Pancreas (tissue), 10 donors: ENCODE measurements around the gene METTL27. TPM values are rescaled to one million over a fixed set of nuclear protein-coding genes. Genes with fewer than 3 reads are reported as not detected.

ENCODE experiments used
- ATAC-seq, 4 donors: fragments of 200-7000 bp; cut with Tn5 transposase; one replicate each; pipeline versions ENCODE4 v1.8.0 to v1.9.1; 2020; ENCODE audit warnings: mild to moderate bottlenecking in 4 of 4, moderate library complexity in 4 of 4
- DNase-seq, 6 donors: peaks; one replicate each; pipeline ENCODE4 v3.0.0-alpha.2; 2020
- FAIRE-seq: peaks from 2 replicates; lab custom pipeline; 2012; peaks lifted over from hg19 to GRCh38; lab: Jason Lieb, UNC
- H3K27ac ChIP-seq, 4 donors: fragments of 200-600 bp; sonication (generic); 1 replicate in 3 of 4; 2 replicates in 1 of 4; pipeline versions ENCODE4 v1.5.0 to v1.8.0; 2020
- H3K27me3 ChIP-seq, 4 donors: fragments of 200-600 bp; one replicate each; pipeline ENCODE4 v1.8.0; 2021
- H3K36me3 ChIP-seq, 3 donors: fragments of 200-600 bp; sonication (generic) in 1 of 3; one replicate each; pipeline versions ENCODE4 v1.5.0 to v1.8.0; 2020 to 2021
- H3K4me1 ChIP-seq, 3 donors: fragments of 200-600 bp; one replicate each; pipeline ENCODE4 v1.8.0; 2021
- H3K4me3 ChIP-seq, 4 donors: fragments of 200-600 bp; sonication (generic) in 2 of 4; one replicate each; pipeline versions ENCODE4 v1.5.0 to v1.8.0; 2020 to 2021
- H3K9me3 ChIP-seq, 4 donors: fragments of 200-600 bp; one replicate each; pipeline ENCODE4 v1.8.0; 2021
- WGBS, 2 donors: extraction: QIAGEN DNeasy Blood & Tissue Kit; methylation state at CpG; one replicate each; pipeline ENCODE4 v1.1.7; 2013; 5-methylcytosine and 5-hydroxymethylcytosine counted together
- intact Hi-C, 3 donors: fragments of 100-400 bp; cut with DNase I; formaldehyde crosslinking; loops; one replicate each; pipeline versions ENCODE4 v1.11.1 to v1.14.2; 2022
- polyA plus RNA-seq, 2 donors: library from polyadenylated mRNA; stranded (reverse); fragments of 200-250 nt; gene quantifications; one replicate each; pipeline ENCODE4 v1.2.3, GENCODE V29; 2013
- total RNA-seq, 6 donors: library from RNA; stranded (reverse); fragmentation: NEBNext Ultra II Directional in 4 of 6; extraction: Animal tissue kit (Norgen Biotek cat#: 25700) in 4 of 6; gene quantifications; one replicate each; pipeline versions ENCODE4 v1.2.1 to v1.2.4, GENCODE V29; 2021 to 2023
- TF ChIP-seq, protein P1 (sequence below), 4 donors: fragments of 200-600 bp; sonication (generic) in 3 of 4; IDR thresholded peaks; one replicate each; pipeline versions ENCODE4 v1.5.0 to v1.8.0; 2021; ENCODE audit warnings: antibody characterized with exemption in 4 of 4
- donor health status: healthy with polysubstance abuse.
- donor health status: DM: no; HTN: no; CAD: no; lungs with moderate emphysema.
- donor health status: DM: no; HTN: no; CAD: no.
- donor health status: control.
- donor health status: control.
- donor health status: Bipolar disorder and iron deficiency.
- donor health status: DM: yes; HTN: yes; CAD: no.
- donor health status: DM: no; HTN: no; CAD: no.
- donor health status: DM: no; HTN: no; CAD: no.
- donor health status: DM: yes; HTN: yes; CAD: no.

The METTL27 gene
- total and polyA plus RNA-seq, 8 donors, result 3.0 to 11.2 (median 5.5) TPM

DNA sequence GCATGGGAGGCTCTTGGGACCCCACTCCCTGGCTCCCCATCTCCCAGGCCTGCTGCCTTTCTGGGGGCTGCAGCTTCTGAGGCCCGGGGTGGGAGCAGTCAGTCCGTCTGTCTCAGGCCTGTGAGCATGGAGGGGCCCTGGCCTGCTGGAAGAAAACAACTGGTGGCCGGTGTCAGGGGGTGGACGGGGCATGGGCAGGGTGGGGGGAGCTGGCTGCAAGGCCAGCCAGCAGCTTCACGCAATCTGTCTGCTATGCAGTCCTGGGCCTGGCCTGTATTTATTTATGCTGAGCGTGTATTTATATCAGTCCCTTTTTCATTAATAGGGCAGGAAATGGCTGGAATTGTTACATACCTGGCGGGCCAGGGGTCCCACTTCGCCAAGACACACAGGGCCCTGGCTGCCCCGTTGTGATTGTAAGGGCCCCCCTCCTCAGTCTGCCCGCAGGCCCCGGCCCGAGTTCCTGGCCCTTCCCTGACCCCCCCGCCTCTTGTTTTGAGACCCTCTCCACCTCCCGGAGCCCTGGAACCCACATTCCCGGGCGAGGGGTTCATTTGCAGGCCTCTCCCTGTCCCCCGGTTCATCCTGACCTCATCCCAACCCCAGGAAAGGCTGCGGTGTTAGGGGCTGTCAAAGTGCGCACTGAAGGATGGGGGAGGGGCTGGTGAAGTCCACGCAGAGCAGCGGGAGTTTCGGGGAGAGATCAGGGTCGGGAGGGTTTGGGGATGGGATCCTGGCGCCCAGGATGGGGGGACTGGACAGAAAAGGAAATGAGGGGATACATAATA is 26.9 kb upstream of the METTL27 start:
- intact Hi-C loops, result loop anchor here in 2 of 3 donors (5.0 to 10.0 kb wide), 3 partner anchors 158 to 526 kb away; partner anchors contain the start of gene ELN (in 1 of the 2)
- Histone ChIP-seq H3K9me3 (no peaks in the 10 kb centered on the region), H3K27ac (no peak overlapping the region), H3K27me3 (no peaks in the 10 kb centered on the region), H3K4me1 (no peaks in the 10 kb centered on the region), H3K4me3 (no peak overlapping the region), H3K36me3 (no peaks in the 10 kb centered on the region)
- whole genome bisulfite sequencing, 2 donors, result 73 to 77% methylated on average over 23 of the region's 24 CpGs
- TF ChIP-seq, protein P1, sequence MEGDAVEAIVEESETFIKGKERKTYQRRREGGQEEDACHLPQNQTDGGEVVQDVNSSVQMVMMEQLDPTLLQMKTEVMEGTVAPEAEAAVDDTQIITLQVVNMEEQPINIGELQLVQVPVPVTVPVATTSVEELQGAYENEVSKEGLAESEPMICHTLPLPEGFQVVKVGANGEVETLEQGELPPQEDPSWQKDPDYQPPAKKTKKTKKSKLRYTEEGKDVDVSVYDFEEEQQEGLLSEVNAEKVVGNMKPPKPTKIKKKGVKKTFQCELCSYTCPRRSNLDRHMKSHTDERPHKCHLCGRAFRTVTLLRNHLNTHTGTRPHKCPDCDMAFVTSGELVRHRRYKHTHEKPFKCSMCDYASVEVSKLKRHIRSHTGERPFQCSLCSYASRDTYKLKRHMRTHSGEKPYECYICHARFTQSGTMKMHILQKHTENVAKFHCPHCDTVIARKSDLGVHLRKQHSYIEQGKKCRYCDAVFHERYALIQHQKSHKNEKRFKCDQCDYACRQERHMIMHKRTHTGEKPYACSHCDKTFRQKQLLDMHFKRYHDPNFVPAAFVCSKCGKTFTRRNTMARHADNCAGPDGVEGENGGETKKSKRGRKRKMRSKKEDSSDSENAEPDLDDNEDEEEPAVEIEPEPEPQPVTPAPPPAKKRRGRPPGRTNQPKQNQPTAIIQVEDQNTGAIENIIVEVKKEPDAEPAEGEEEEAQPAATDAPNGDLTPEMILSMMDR (IDR thresholded peaks at IDR 0.05), result no peak
- no peak for FAIRE-seq
- no peak for DNase-seq
- ATAC-seq, result no peak

DNA sequence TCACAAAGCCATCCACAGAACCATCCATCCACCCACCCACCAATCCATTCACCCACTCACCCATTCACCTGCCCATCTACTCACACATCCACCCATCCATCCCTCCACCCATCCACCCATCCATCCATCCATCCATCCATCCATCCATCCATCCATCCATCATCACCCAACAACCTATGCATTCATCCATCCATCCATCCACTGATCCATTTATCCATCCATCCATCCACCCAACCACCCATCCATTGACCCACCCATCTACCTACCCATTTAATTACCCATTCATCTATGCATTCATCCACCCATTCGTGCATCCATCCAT is 24.1 kb upstream of the METTL27 start:
- H3K36me3 ChIP-seq, result no peaks in the 10 kb centered on the region
- intact Hi-C loops, result loop anchor here in 2 of 3 donors (5.0 to 10.0 kb wide), 3 partner anchors 161 to 528 kb away; partner anchors contain the start of gene ELN (in 1 of the 2)
- 84 to 89% methylated on average over 1 of the region's 1 CpG for WGBS, 2 donors
- TF ChIP-seq, protein P1 (IDR thresholded peaks at IDR 0.05), result no peak
- no peak for ATAC-seq
- H3K27me3 ChIP-seq, result no peaks in the 10 kb centered on the region
- no peaks in the 10 kb centered on the region for H3K4me1 ChIP-seq
- no peak for FAIRE-seq
- no peak overlapping the region for H3K4me3 ChIP-seq
- no peak for DNase-seq
- H3K9me3 ChIP-seq, result no peaks in the 10 kb centered on the region
- H3K27ac ChIP-seq, result no peak overlapping the region

GRCh38 chr7:73865738-73866445 is 23.6 kb upstream of the METTL27 start:
- no peak for FAIRE-seq
- Histone ChIP-seq H3K4me3 (no peak overlapping the region), H3K27ac (no peak overlapping the region), H3K9me3 (no peaks in the 10 kb centered on the region), H3K36me3 (no peaks in the 10 kb centered on the region), H3K4me1 (no peaks in the 10 kb centered on the region), H3K27me3 (no peaks in the 10 kb centered on the region)
- TF ChIP-seq, protein P1 (IDR thresholded peaks at IDR 0.05), result peak; percentile 7 to 47 (median 32)
- intact Hi-C loops, result loop anchor here in 2 of 3 donors (5.0 to 10.0 kb wide), 3 partner anchors 161 to 529 kb away; partner anchors contain the start of gene ELN (in 1 of the 2)
- 55 to 63% methylated on average over 6 of the region's 6 CpGs for WGBS, 2 donors
- DNase-seq, result peak in 1 of 6 donors; percentile 53
- ATAC-seq, result peak in 3 of 4 donors; percentile 80 to 89 (median 87)

- Histone ChIP-seq H3K27me3 (no peaks in the 10 kb centered on the region), H3K9me3 (no peaks in the 10 kb centered on the region), H3K4me3 (no peak overlapping the region), H3K27ac (no peak overlapping the region), H3K4me1 (no peaks in the 10 kb centered on the region), H3K36me3 (no peaks in the 10 kb centered on the region)
- FAIRE-seq (no peak), DNase-seq (no peak), ATAC-seq (no peak)
- WGBS, 2 donors, result 68 to 69% methylated on average over 8 of the region's 8 CpGs
- TF ChIP-seq, protein P1 (IDR thresholded peaks at IDR 0.05), result no peak
- intact Hi-C loops, result loop anchor here in 2 of 3 donors (5.0 to 10.0 kb wide), 3 partner anchors 162 to 530 kb away; partner anchors contain the start of gene ELN (in 1 of the 2)
Observed at GRCh38 chr7:73864981-73865711, 22.8 kb upstream of the METTL27 start.
